AG09319 (cell line): ENCODE data around the gene IFIT1B.

Source experiments
- DNase-seq: peaks from one replicate; pipeline ENCODE4 v3.0.0-alpha.2; 2010; ENCODE audit warnings: low read depth; ENCODE audit errors: extremely low read depth
- CTCF ChIP-seq: IDR thresholded peaks from 2 replicates; pipeline ENCODE4 v1.5.1; 2011; ENCODE audit warnings: low read depth, mild to moderate bottlenecking, inconsistent platforms, low read length, moderate library complexity

Gene IFIT1B

GRCh38 chr10:89336241-89336640 is 41.6 kb upstream of the IFIT1B start:
- no peak for TF ChIP-seq CTCF
- no peak for DNase-seq

GRCh38 chr10:89337484-89337883 is 40.4 kb upstream of the IFIT1B start:
- no peak for DNase-seq
- TF ChIP-seq CTCF = no peak

- no peak for DNase-seq
- TF ChIP-seq CTCF = no peak
These were observed 39.1 kb upstream of the IFIT1B start for GRCh38 chr10:89338713-89339112.

GRCh38 chr10:89339875-89340274 is 38.0 kb upstream of the IFIT1B start:
- no peak for DNase-seq
- TF ChIP-seq CTCF = no peak

GRCh38 chr10:89341649-89342048 is 36.2 kb upstream of the IFIT1B start:
- TF ChIP-seq CTCF = no peak
- no peak for DNase-seq

GRCh38 chr10:89342206-89342958 is 35.5 kb upstream of the IFIT1B start:
- no peak for DNase-seq
- no peak for TF ChIP-seq CTCF

GRCh38 chr10:89343089-89343767 is 34.6 kb upstream of the IFIT1B start:
- DNase-seq = no peak
- no peak for TF ChIP-seq CTCF
